Measurements from ENCODE around the gene GLYR1.

The GLYR1 gene

DNA sequence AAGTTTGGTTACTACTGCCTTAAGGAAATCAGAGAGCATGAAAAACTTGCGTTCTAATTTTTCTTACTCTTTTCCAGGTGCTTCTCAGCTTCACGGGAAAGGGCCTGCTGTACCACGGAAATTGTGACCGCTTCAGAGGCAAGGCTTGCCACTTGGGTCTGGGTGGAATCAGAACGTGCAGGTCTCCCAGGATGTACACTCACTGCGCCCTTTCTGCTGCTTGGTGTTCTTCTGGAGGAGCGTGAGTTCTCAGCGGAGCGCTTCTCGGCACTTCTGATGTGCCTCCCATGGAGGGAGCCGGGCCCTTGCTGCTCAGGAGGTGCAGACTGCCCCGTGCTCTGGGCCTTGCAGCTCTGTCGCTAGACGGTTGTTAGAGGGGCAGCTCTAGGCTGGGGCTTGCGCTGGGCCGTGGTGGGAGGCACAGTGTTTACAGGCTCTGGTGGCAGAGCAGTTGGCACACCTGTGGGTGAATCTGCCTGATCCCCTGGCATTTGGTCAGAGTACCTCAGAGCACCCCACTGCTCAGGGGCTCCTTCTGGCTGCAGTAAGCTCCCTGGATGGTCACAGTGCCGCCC lies 33.0 kb upstream of the GLYR1 start:
- no peak for DNase-seq (ENCODE audit: low read depth in 3 of 3)

DNA sequence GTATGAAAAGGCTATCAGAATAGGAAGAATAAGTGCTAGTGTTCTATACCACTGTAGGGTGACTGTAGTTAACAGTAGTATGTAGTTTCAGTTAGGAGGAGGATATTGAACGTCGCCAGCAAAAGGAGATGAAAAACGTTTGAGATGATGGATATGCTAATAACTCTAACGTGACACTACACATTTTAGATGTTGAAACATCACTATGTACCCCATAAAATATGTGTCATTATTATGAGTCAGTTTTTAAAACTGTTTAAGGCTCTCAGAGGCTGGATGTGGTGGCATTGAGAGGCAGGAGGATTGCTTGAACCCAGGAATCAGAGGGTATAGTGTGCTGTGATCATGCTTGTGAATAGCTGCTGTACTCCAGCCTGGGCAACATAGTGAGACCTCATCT lies 32.0 kb upstream of the GLYR1 start:
- DNase-seq (ENCODE audit: low read depth in 3 of 3) = no peak

DNA sequence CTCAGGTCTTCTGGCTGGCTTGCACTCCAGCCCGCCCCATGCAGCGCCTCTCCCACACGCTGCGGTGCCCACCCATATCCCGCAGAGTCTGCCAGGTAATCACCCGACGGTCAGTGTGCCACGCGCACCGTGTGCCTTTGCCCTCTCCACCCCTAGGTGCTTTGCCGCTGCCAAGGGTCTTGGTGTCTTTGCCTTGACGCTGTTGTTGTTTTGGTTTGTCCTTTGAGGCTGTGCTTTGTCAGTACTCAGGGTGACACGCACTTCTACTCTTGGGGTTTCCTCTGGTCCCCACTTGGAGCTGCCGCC lies 30.2 kb upstream of the GLYR1 start:
- DNase-seq (ENCODE audit: low read depth in 3 of 3) = no peak

DNA sequence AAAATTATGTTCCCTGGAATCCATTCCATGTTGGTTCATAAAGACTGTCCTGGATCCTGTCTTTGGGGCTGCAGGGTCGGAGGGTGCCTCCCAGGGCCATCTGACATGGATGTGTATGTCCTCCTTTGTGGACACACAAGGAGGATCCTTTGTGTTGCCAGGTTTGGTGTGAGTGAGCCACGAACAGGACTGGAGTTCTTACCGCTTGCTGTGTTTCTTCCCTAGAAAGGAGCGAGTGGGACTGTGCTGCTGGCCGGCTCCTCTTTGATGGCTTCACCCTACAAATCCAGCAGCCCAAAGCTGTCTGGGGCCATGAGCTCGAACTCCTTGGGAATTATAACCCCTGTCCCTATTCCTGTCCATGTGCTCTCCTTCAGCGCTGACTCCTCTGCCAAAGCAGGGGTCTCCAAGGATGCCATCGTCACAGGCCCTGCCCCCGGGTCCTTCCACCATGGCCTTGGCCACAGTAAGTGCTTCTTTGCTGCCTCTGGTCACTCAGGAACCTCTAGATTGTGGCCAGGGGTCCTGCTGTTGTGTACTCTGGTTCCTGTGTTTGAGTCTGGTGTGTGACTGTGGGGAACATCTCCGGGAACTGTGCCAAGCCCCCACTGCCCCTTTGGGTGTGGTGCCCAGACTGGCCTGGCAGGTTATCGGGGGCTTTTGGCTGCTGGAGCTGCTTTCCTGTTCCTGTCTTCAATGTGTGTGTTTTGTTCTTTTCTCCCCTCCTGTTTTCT lies 29.7 kb upstream of the GLYR1 start:
- DNase-seq (ENCODE audit: low read depth in 3 of 3) = no peak

DNA sequence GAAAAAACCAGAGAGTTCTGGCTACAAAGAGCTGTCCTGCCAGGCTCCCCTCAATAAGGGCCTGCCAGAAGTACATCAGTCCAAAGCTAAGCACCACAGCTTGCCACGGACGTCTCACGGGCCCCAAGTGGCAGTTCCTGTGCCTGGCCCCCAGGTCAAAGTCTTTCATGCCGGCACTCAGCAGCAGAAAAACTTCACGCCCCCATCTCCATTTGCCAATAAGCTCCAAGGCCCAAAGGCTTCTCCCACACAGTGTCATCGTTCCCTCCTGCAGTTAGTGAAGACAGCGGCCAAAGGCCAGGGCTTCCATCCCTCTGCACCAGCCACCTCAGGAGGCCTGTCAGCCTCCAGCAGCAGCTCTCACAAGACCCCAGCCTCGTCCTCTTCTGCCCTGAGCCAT lies 27.6 kb upstream of the GLYR1 start:
- no peak for DNase-seq (ENCODE audit: low read depth in 3 of 3)

DNA sequence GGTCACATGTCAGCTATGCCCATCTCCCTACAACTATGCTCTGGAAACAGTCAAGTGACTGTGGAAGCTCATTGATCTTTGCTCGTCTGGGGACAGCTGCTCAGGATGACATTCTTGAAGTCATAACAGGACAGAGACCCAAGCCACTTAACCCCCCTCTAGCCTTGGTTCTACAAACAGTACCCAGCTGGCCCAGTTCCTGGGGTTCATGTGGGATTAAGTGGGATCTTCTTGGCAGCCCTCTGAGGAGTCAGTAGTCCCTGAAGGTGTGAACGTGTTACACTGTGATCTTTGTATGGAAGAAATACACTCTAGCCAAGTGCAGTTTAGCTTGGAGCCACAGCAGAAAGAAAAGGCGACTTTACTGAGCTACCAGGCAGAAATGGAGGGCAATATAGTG lies 26.0 kb upstream of the GLYR1 start:
- DNase-seq (ENCODE audit: low read depth in 3 of 3) = no peak

DNA sequence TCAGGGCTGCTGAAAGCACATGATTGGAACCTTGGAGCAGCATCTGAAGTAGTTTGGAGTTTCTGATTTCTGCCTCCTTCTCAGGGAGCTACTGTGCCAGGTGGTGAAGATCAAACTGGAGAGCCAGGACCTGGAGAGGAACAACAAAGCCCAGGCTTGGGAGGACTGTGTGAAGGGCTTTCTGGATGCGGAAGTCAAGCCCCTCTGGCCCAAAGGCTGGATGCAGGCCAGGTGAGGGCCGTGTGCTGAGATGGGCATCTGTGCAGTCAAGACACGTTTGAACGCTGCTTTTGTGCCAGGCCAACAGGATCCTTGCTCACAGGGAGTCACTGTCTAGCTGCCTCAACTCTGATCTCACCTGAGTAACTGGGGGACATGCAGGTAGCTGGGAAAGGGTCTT lies 24.0 kb upstream of the GLYR1 start:
- DNase-seq (ENCODE audit: low read depth in 3 of 3) = no peak

DNA sequence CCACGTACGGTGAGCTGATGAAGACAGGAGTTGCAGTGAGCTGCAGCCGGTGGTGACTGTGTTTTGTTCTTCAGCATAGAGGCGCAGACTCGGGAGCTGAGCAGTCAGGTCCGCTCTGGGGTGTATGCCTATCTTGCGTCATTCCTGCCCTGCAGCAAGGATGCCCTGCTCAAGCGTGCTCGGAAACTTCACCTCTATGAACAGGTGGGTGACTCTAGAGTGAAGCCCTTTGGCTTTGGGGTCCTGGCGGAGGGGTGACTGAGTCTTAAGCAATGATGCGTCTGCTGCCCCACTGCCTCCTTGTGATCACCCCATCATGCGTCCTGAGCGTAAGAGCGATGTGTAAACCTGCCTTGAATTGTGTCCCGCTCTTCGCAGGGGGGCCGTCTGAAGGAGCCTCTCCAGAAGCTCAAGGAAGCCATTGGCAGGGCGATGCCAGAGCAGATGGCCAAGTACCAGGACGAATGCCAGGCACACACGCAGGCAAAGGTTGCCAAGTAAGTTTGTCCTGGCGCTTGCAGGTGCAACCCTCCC lies 23.1 kb upstream of the GLYR1 start:
- no peak for DNase-seq (ENCODE audit: low read depth in 3 of 3)

DNA sequence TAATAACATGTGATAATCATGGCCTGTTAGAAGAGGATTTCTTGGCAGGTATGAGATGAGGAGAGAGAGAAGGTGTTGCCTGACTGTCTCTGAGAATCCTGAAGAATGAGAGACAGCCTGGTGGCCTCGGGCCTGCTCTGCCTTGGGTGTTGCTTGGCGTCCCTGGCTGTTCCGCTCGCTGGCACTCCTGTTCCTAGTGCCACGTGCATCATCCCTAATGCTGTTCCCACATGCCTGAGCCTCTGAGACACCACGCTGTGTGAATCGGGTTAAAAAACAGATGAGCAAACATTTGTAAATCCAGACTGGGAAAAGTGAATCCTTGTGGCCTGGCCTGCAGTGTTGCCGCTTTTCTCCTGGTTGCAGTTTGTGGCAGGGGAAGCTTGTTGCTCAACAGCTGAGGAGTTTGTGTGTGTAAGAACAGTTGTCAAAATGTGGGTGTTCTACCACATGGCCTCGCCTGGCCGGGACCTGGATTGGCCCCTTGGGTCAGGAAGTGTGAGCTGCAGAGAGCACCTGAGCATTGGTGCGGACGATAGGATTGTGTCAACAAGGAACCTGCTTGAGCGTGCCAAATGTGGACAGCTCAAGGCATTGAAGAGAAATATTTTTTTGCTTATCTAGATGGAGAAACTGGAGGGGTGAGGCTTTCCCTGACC lies 22.2 kb upstream of the GLYR1 start:
- no peak for DNase-seq (ENCODE audit: low read depth in 3 of 3)

DNA sequence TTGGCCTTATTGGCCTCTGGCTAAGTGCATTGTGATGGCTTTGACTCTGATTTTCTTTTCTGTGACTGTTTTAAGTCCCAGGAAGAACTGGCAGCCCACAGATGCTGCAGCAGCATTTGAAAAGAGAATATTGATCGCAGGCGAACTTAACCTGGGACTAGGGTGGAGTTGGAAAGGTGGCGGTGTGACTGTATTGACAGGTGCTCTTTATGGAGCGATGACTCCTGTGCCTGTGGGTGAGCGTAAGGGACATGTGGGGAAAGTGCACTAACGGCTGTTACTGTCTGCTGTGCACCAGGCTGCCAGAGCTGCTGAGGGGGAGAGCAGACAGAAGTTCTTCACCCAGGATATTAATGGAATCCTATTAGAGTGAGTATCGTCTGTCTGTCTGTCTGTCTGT lies 21.4 kb upstream of the GLYR1 start:
- no peak for DNase-seq (ENCODE audit: low read depth in 3 of 3)

DNA sequence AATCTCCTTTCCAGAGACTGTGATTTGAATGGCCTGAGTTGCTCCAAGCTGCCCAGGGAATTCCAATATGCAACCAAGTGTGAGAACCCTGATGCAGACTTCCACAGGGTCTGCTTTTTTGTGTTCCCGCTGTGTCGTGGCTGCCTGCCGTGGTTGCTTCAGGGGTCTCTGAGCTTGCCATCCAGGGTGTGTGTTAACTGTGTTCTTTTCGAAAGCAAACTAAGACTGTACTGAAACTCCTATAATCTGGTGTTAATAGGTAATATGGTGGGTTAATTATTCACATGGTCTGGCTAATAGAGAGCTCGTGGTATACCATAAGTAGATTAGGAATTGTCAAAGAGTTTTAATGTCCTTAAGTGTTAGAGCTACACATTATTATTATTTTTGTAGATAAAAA lies 20.9 kb upstream of the GLYR1 start:
- no peak for DNase-seq (ENCODE audit: low read depth in 3 of 3)

DNA sequence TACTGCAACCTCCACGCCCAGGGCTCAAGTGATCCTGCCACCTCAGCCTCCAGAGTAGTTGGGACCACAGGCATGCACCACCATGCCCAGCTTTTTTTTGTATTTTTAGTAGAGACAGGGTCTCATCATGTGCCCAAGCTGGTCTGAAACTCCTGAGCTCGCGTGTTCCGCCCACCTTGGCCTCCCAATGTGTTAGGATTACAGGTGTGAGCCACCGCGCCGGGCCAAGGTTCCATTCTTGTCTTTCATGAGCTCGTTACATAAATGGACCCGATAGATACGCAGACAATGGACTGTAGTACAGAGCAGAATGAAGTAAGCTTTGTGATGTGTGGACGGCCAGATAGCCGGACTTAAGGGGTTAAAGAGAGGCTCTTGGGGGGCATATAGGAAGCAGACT lies 19.5 kb upstream of the GLYR1 start:
- no peak for DNase-seq (ENCODE audit: low read depth in 3 of 3)

DNA sequence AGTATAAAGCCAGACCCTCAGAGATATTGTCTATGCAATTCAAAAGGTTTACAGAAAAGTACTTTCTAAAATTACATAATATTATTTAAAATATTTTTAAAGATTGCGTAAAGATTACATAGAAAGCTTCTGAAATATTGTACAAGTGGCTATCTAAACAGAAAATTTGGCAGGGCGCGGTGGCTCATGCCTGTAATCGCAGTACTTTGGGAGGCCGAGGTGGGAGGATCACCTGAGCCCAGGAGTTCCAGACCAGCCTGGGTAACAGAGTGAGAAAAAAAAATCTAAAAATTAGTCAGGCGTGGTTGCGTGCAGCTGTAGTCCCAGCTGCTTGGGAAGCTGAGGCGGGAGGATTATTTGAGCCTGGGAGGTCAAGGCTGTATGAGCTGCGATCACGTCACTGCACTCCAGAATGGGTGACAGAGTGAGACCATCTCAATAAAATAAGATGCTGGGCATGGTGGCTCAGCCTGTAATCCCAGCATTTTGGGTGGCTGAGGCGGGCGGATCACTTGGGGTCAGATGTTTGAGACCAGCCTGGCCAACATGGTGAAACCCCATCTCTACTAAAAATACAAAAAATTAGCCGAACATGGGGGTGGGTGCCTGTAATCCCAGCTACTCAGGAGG lies 18.3 kb upstream of the GLYR1 start:
- no peak for DNase-seq (ENCODE audit: low read depth in 3 of 3)

DNA sequence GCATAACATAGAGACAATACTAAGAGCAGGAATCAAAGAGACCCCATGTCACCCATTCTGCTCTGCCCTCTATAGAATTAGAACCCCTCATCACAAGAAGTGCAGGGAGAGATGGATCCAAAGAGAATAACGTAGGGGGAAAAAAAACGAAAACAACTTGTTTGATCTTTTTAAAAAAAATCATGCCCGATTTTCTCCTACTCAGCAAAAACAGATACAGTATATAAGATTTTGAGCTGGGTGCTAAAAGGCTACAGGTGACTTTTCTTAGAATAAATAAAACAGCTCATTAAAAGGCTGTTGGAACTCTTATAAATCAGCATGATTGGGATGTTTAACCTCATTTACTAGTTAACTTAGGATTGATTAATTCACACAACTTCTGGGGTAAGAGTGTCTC lies 17.6 kb upstream of the GLYR1 start:
- DNase-seq (ENCODE audit: low read depth in 3 of 3) = no peak

DNA sequence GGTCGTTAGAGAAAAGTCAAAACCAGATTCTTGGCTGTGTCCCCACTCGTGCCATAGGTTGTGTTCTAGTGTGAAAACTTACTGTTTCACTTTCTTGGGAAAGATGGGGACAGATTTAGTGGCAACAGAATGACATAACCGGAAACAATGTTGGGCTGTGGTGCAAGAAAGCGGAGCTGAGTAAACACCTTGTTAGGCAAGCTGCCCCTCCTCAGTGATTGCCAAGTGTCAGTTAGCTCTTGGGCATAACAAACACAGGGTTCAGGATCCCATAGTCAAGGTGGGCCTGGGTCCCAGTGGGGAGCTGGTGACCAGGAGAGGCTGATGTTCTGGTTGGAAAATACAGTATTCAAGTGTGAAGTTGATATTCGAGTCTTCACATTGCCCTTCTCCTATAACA lies 15.6 kb upstream of the GLYR1 start:
- no peak for DNase-seq (ENCODE audit: low read depth in 3 of 3)

DNA sequence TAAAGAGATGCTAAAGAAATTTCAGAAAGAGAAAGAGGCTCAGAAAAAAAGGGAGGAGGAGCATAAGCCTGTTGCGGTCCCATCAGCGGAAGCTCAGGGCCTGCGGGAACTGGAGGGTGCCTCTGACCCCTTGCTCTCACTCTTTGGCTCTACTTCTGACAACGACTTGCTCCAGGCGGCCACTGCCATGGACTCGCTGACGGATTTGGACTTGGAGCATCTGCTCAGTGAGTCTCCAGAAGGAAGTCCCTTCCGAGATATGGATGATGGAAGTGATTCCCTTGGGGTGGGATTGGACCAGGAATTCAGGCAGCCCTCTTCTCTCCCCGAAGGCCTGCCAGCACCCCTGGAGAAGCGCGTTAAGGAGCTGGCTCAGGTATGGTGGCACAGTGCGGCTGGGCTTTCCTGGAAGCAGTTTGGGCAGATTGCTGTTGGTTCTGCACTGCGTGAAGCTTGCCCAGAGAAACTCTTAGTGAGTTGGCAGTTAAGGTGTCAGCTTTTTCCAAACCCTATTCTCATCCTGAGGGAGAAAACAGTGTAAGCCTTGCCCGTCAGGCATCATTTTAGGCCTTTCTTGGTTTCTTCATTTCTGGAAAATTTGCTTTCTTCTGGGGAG lies 13.7 kb upstream of the GLYR1 start:
- DNase-seq (ENCODE audit: low read depth in 3 of 3) = no peak

DNA sequence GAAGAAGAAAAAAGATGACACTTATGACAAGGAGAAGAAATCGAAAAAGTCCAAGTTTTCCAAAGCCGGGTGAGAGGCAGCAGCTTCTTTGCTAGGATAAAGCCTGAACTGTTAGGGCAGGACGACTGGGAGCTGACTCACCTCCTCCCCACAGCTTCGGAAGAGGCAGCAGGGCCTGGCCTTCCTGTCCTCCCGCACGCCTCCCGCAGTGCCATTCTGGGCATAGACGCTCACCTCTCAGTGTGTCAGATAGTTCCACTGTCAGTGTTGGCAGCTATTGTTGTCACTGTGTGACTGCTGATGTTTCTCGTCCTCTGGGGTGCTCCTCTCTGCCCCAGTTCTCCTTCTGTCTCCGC lies 12.8 kb upstream of the GLYR1 start:
- DNase-seq (ENCODE audit: low read depth in 3 of 3) = no peak

DNA sequence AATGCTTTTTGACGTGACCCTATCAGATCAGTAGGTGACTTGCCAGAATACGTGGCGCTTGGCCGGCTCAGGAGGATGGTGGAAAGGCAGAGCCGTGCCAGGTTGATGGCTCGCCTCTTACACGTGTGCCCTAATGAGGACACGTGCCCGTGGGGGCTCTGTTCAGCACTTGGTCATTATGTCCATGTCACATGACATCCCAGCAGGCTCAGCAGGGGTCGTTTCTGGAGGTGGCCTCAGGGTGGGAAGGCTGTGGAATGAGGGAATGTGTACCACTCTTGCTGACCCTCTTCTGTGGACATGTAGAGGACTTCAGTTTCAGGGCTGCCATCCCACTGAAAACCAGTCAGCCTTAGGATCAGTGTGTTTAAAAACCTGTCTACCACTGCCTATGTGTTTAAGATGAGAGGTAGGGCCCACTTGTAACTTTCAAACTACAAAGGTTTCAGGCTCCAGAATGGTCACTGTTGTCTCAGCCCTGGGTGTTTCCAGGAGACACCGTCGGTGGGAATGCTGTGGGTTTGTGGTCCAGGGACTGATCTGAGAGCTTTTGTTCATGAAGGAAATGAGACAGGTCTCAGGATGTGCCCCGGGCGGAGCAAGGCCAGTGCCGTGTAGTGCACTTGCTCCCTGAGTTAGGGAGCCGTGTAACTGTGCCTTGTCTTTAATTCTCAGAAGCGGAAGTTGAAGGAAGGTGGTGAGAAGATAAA lies 12.3 kb upstream of the GLYR1 start:
- no peak for DNase-seq (ENCODE audit: low read depth in 3 of 3)

DNA sequence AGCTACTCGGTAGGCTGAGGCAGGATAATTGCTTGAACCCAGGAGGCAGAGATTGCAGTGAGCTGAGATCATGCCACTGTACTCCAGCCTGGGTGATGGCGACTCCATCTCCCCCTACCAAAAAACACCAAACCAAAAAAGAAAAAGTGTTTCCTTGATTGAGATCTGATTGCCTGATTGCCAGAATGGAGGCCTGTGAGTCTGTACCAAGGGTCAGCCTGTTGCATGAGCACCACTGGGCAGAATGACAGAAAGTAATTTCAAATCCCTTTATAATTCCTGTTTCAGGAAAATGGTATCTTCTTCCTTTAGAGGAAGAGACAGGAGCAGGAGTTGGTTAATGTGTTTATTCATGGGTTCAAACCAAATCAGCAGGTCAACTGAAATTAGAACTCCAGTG lies 8.7 kb upstream of the GLYR1 start:
- no peak for DNase-seq (ENCODE audit: low read depth in 3 of 3)

DNA sequence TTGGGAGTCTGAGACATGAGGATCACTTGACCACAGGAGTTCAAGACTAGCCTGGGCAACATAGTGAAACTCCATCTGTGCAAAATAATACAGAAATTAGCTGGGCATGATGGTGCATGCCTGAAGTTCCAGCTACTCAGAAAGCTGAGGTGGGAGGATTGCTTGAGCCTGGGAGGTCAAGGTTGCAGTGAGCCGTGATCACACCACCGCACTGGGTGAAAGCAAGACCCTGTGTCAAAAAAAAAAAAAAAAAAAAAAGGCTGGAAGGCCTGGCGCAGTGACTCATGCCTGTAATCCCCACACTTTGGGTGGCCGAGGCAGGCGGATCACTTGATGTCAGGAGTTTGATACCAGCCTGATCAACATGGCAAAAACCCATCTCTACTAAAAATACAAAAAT lies 8.3 kb upstream of the GLYR1 start:
- DNase-seq (ENCODE audit: low read depth in 3 of 3) = no peak

DNA sequence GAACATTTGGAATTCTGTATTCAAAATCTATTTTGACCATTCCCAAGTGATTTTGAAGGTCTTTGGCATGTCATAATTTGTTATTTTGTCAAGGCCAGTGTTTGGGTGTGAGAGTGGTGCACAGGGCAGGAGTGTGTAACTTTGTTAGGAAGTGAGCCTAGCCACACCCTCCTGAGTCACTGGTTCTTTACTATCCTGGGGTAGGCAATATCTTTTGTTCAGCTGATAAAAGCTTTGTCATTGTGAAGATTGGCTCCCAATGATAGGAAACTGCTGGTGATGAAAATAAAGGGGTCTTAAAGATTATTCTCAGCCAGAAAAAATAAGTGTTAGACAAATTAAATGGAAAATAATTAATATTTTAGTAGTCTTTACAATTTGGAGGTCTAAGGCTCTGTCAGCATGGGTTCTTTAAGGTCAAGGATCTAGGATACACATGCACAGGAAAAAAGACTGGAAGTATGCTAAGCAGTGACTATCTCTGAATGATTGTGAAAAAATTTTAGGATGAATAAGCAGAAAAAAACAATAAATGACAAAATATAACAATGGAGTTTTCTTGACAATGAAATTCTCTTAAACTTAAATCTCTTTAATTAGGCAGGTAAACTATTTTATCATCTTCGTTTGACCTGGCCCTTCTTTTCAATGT lies 5.3 kb upstream of the GLYR1 start:
- no peak for DNase-seq (ENCODE audit: low read depth in 3 of 3)

Data from stimulated activated CD4-positive, alpha-beta T cell treated with anti-CD3 and anti-CD28 coated beads, TNF-alpha, amount 100 ng/mL, for 4 hours (primary cell).